Stomach (tissue), 4 donors: ENCODE measurements around the gene FSTL5.

ENCODE experiments used
- EP300 ChIP-seq: sonication (generic); formaldehyde crosslinking; IDR thresholded peaks from one replicate; pipeline ENCODE4 v1.6.1; 2017; ENCODE audit warnings: antibody characterized with exemption
- TF ChIP-seq, protein P1 (sequence below), 7 experiments: fragments of 450-650 bp in 4 of 7; fragments of 200-600 bp in 3 of 7; sonication (generic) in 3 of 7; IDR thresholded peaks; one replicate each; pipeline ENCODE4 v1.5.1; 2016 to 2019; ENCODE audit warnings: antibody characterized with exemption in 7 of 7, control low read depth in 2 of 7, mild to moderate bottlenecking in 1 of 7

GRCh38 chr4:161463436-161463835 is 700.4 kb downstream of the FSTL5 start:
- TF ChIP-seq, protein P1, sequence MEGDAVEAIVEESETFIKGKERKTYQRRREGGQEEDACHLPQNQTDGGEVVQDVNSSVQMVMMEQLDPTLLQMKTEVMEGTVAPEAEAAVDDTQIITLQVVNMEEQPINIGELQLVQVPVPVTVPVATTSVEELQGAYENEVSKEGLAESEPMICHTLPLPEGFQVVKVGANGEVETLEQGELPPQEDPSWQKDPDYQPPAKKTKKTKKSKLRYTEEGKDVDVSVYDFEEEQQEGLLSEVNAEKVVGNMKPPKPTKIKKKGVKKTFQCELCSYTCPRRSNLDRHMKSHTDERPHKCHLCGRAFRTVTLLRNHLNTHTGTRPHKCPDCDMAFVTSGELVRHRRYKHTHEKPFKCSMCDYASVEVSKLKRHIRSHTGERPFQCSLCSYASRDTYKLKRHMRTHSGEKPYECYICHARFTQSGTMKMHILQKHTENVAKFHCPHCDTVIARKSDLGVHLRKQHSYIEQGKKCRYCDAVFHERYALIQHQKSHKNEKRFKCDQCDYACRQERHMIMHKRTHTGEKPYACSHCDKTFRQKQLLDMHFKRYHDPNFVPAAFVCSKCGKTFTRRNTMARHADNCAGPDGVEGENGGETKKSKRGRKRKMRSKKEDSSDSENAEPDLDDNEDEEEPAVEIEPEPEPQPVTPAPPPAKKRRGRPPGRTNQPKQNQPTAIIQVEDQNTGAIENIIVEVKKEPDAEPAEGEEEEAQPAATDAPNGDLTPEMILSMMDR (IDR thresholded peaks at IDR 0.05), result no peak
- TF ChIP-seq EP300, result no peak
